VCaP (cell line): ENCODE results near the gene UNC93B1.
"Not testable (repeated sequence)": the region's sequence is repeated elsewhere in the genome, so short reads cannot be mapped to it uniquely, and the experiment has no call there.

Experiments
- H3K27ac ChIP-seq: fragments of 450-650 bp; 2 replicates; pipeline ENCODE4 v1.5.1; 2017
- CTCF ChIP-seq: fragments of 450-650 bp; conservative IDR thresholded peaks from 2 replicates; pipeline ENCODE4 v1.5.1; 2017; ENCODE audit warnings: mild to moderate bottlenecking, moderate library complexity

UNC93B1 gene

GRCh38 chr11:68002575-68002937, 1.3 kb downstream of the UNC93B1 start:
- H3K27ac ChIP-seq: peak overlapping the region; percentile 82
- TF ChIP-seq CTCF: no peak

- H3K27ac ChIP-seq: no peak overlapping the region
- TF ChIP-seq CTCF: no peak
Observed at GRCh38 chr11:67999704-68000103, 4.2 kb downstream of the UNC93B1 start.

GRCh38 chr11:67999201-67999629, 4.7 kb downstream of the UNC93B1 start:
- H3K27ac ChIP-seq: no peak overlapping the region
- no peak for TF ChIP-seq CTCF

GRCh38 chr11:67998150-67999045, 5.5 kb downstream of the UNC93B1 start:
- no peak overlapping the region for H3K27ac ChIP-seq
- no peak for TF ChIP-seq CTCF

- H3K27ac ChIP-seq: 0 out of 2 replicates have a peak overlapping the region, but pooled peaks have one; percentile 2
- no peak for TF ChIP-seq CTCF
Observed at GRCh38 chr11:67997475-67997921, 6.4 kb downstream of the UNC93B1 start.

- 0 out of 2 replicates have a peak overlapping the region, but pooled peaks have one; percentile 2 for H3K27ac ChIP-seq
- no peak for TF ChIP-seq CTCF
Observed at GRCh38 chr11:67996622-67997474, 7.0 kb downstream of the UNC93B1 start.

GRCh38 chr11:67996051-67996450, 7.8 kb downstream of the UNC93B1 start:
- no peak for TF ChIP-seq CTCF
- H3K27ac ChIP-seq: 0 out of 2 replicates have a peak overlapping the region, but pooled peaks have one; percentile 2

GRCh38 chr11:67995579-67995978, 8.3 kb downstream of the UNC93B1 start:
- H3K27ac ChIP-seq: not testable (repeated sequence)

GRCh38 chr11:67995129-67995528, 8.8 kb downstream of the UNC93B1 start:
- not testable (repeated sequence) for H3K27ac ChIP-seq

- H3K27ac ChIP-seq: not testable (repeated sequence)
Observed at GRCh38 chr11:67994387-67994786, 9.5 kb downstream of the UNC93B1 start.
